ENCODE data around the gene OAT.

OAT gene

GRCh38 chr10:124387078-124387874 lies 31.4 kb downstream of the OAT start:
- DNase-seq (ENCODE audit: low spot score): no peak
- TF ChIP-seq CTCF (IDR thresholded peaks at IDR 0.05; ENCODE audit: extremely low read depth, insufficient read depth, missing control alignments): no peak
- in situ Hi-C loops (cut with MboI; ENCODE audit: low pct_unique_long_range_greater_than_20kb, low sequenced_read_pairs, unreplicated experiment): loop anchor here (5.0 to 25.0 kb wide), 2 partner anchors 395 to 800 kb away; no protein-coding TSS in a partner anchor

GRCh38 chr10:124386186-124387077 lies 32.3 kb downstream of the OAT start:
- no peak for TF ChIP-seq CTCF (IDR thresholded peaks at IDR 0.05; ENCODE audit: extremely low read depth, insufficient read depth, missing control alignments)

GRCh38 chr10:124385627-124386185 lies 33.0 kb downstream of the OAT start:
- DNase-seq (ENCODE audit: low spot score): no peak
- no peak for TF ChIP-seq CTCF (IDR thresholded peaks at IDR 0.05; ENCODE audit: extremely low read depth, insufficient read depth, missing control alignments)
- in situ Hi-C loops (cut with MboI; ENCODE audit: low pct_unique_long_range_greater_than_20kb, low sequenced_read_pairs, unreplicated experiment): loop anchor here (5.0 to 25.0 kb wide), 2 partner anchors 393 to 798 kb away; no protein-coding TSS in a partner anchor

More at GRCh38 chr10:124386186-124387077, 32.3 kb downstream of the OAT start:
- DNase-seq (ENCODE audit: low spot score): no peak
- in situ Hi-C loops (cut with MboI; ENCODE audit: low pct_unique_long_range_greater_than_20kb, low sequenced_read_pairs, unreplicated experiment): loop anchor here (5.0 to 25.0 kb wide), 2 partner anchors 394 to 799 kb away; no protein-coding TSS in a partner anchor

- in situ Hi-C loops (cut with MboI; ENCODE audit: low pct_unique_long_range_greater_than_20kb, low sequenced_read_pairs, unreplicated experiment): loop anchor here (5.0 to 25.0 kb wide), 2 partner anchors 392 to 797 kb away; no protein-coding TSS in a partner anchor
- no peak for TF ChIP-seq CTCF (IDR thresholded peaks at IDR 0.05; ENCODE audit: extremely low read depth, insufficient read depth, missing control alignments)
- DNase-seq (ENCODE audit: low spot score): no peak
Measured at GRCh38 chr10:124384591-124385190, 34.0 kb downstream of the OAT start.

- in situ Hi-C loops (cut with MboI; ENCODE audit: low pct_unique_long_range_greater_than_20kb, low sequenced_read_pairs, unreplicated experiment): loop anchor here (25.0 kb wide), 1 partner anchor 797 kb away; no protein-coding TSS in a partner anchor
- DNase-seq (ENCODE audit: low spot score): no peak
- no peak for TF ChIP-seq CTCF (IDR thresholded peaks at IDR 0.05; ENCODE audit: extremely low read depth, insufficient read depth, missing control alignments)
Measured at GRCh38 chr10:124384172-124384571, 34.6 kb downstream of the OAT start.
